GM10248 (cell line): ENCODE results near the gene TCFL5.

Source experiments
- CTCF ChIA-PET: fragments of 300-600 bp; sonication (Branson Sonifier 250); formaldehyde crosslinking; extraction: SDS; loops from one replicate; lab custom pipeline; 2021; ENCODE audit warnings: antibody characterized with exemption; lab: Yijun Ruan, JAX
- POLR2A ChIA-PET: fragments of 350-650 bp; sonication (Branson Sonifier 250); formaldehyde crosslinking; extraction: SDS; loops from one replicate; lab custom pipeline; 2020; ENCODE audit warnings: antibody characterized with exemption; lab: Yijun Ruan, JAX
- DNase-seq: peaks from one replicate; pipeline ENCODE4 v3.0.0; 2012; ENCODE audit errors: extremely low spot score
- TF ChIP-seq, protein P1 (sequence below): IDR thresholded peaks from 2 replicates; pipeline ENCODE4 v1.5.1; 2012; ENCODE audit warnings: mild to moderate bottlenecking, low read depth; ENCODE audit errors: extremely low read depth, missing control alignments, control extremely low read depth

Gene TCFL5

DNA sequence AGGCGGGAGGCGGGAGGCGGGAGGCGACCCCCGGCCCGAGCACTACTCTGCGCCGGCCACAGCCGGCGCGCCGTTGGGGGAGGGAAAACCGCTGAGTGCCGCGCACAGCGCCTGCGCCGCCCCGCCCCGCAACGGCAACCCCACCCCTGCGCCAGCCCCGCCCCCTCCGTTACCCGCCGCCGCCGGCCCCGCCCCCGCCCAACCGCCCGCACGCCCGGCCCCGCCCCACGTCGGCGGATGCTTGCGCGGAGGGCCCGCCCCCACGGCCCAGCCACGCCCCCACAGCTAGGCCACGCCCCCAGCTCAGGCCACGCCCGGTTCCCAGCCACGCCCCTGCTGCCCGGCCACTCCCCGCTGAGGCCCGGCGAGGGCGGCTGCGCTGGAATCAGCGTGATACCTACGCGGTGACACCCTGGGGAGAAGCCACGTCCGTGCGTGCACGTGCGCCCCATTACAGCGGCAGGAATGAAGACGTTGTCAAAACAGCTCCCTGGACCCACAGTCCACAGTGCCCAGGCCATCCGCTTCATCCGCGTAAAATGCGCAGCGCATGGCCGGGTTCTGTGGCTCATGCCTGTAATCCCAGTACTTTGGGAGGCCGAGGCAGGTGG lies at the start of gene TCFL5:
Gene TCFL5 (minus strand): TSS at position 97 of the 611 bp plus-strand sequence. CDS start 152 bp downstream, outside the sequence.
- ChIA-PET CTCF (interaction anchor here (1.4 to 2.6 kb wide), 4 partner anchors 12 to 148 kb away, joined by 5 to 9 read pairs (median 6); no protein-coding TSS in a partner anchor), POLR2A (interaction anchor here (0.9 kb wide), 1 partner anchor 68 kb away, joined by 3 read pairs; no protein-coding TSS in a partner anchor)
- DNase-seq = peak; percentile 98
- TF ChIP-seq, protein P1, sequence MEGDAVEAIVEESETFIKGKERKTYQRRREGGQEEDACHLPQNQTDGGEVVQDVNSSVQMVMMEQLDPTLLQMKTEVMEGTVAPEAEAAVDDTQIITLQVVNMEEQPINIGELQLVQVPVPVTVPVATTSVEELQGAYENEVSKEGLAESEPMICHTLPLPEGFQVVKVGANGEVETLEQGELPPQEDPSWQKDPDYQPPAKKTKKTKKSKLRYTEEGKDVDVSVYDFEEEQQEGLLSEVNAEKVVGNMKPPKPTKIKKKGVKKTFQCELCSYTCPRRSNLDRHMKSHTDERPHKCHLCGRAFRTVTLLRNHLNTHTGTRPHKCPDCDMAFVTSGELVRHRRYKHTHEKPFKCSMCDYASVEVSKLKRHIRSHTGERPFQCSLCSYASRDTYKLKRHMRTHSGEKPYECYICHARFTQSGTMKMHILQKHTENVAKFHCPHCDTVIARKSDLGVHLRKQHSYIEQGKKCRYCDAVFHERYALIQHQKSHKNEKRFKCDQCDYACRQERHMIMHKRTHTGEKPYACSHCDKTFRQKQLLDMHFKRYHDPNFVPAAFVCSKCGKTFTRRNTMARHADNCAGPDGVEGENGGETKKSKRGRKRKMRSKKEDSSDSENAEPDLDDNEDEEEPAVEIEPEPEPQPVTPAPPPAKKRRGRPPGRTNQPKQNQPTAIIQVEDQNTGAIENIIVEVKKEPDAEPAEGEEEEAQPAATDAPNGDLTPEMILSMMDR = no peak

GRCh38 chr20:62910777-62911497 lies 49.3 kb upstream of the TCFL5 start:
- CTCF ChIA-PET = interaction anchor here (1.5 to 12.6 kb wide), 3 partner anchors 10 to 98 kb away, joined by 5 to 153 read pairs (median 30); no protein-coding TSS in a partner anchor
- POLR2A ChIA-PET = no interaction called here
- TF ChIP-seq, protein P1 = no peak
- DNase-seq = no peak

DNA sequence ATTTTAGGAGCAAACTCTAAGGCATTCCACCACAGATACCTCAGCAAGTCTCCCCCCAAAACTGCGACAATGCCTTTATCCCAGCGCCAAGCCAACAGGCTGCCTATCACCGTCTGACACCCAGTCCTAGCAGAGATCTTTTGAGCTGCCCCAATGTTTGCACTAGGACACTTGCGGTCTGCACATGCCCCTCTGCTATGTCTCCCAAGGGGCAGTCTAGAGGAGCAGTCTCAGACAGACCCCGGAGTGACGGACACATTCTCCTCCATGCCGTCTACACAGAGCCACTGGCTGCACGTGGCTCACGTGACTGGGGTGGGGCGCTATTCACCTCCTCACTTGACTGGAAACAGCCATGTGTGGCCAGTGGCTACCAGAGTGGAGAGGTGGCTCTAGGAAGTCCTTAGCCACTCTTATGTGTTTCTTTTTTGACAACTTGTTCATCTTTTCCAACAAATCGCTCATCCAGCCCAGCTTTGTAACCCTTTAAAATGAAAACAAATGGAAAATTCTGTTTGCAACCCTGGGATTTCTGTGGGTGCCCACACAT lies 48.7 kb upstream of the TCFL5 start:
- TF ChIP-seq, protein P1 = no peak
- CTCF ChIA-PET = interaction anchor here (5.2 to 12.6 kb wide), 2 partner anchors 9 to 12 kb away, joined by 30 to 153 read pairs; no protein-coding TSS in a partner anchor
- no peak for DNase-seq
- POLR2A ChIA-PET = no interaction called here

DNA sequence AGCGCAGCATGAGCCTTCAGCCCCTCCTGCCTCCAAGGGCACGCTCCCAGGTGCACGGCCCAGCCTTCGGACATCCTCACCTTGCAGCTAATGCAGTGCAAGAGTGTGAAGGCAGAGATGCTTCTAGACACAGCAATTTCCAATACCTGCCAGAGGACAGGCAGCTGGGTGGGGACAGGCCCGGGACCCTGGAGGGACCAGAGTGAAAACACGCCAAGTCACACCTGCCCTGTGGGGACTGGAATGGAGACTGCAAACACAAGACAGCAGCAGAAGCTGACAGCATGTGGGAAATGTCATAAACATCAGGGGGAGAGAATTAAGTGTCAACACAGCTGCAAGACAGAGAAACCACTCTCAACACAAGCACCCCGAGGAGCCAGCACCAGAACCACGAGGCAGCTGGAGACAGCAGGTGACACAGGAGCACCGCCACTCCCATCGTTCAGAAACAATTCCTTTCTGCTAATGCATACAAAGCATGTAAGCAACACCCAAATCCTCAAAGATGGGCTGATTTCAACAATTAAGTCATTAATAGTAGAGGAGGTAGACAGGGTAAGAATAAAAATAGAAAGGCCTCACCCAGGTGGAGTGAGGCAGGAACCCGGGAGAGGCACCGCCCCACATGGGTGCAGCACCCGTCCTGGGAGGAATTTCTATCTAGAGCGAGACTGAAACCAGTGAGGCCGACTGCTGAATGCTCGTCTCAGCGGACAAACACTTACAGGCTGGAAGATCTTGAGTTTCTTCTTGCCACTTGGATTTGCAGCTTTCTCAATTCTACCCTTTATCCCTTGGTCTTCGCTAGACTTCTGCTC lies 47.6 kb upstream of the TCFL5 start:
- TF ChIP-seq, protein P1 = no peak
- no peak for DNase-seq
- POLR2A ChIA-PET = no interaction called here
- CTCF ChIA-PET = interaction anchor here (1.5 to 4.1 kb wide), 6 partner anchors 7 to 63 kb away, joined by 3 to 29 read pairs (median 18); partner anchors contain the start of gene DIDO1

GRCh38 chr20:62907384-62908317 lies 46.0 kb upstream of the TCFL5 start:
- DNase-seq = no peak
- TF ChIP-seq, protein P1 = peak; percentile 33
- ChIA-PET CTCF (interaction anchor here (0.8 to 4.1 kb wide), 14 partner anchors 9 to 102 kb away, joined by 3 to 29 read pairs (median 7); partner anchors contain the start of gene DIDO1), POLR2A (no interaction called here)
